HG02970 (cell line): ENCODE data around the gene HIPK3.
"Not testable (repeated sequence)": the region's sequence is repeated elsewhere in the genome, so short reads cannot be mapped to it uniquely, and the experiment has no call there.

Experiments
- ATAC-seq: cut with Tn5 transposase; IDR thresholded peaks from one replicate; pipeline ENCODE4 v1.9.1; 2021; ENCODE audit warnings: mild to moderate bottlenecking, moderate library complexity, moderate number of reproducible peaks; ENCODE audit not compliant: unreplicated experiment, low FRiP score

Gene HIPK3

GRCh38 chr11:33258631-33259205, 1.5 kb downstream of the HIPK3 start:
- peak; percentile 2 for ATAC-seq

- ATAC-seq, result no peak
These were observed 2.7 kb downstream of the HIPK3 start for GRCh38 chr11:33259869-33260268.

- not testable (repeated sequence) for ATAC-seq
These were observed 4.2 kb downstream of the HIPK3 start for GRCh38 chr11:33261350-33261749.

- ATAC-seq, result no peak
These were observed 4.9 kb downstream of the HIPK3 start for GRCh38 chr11:33262011-33262645.

GRCh38 chr11:33263549-33263948, 6.4 kb downstream of the HIPK3 start:
- ATAC-seq, result no peak

GRCh38 chr11:33264926-33265325, 7.7 kb downstream of the HIPK3 start:
- ATAC-seq, result no peak

- no peak for ATAC-seq
These were observed 9.4 kb downstream of the HIPK3 start for GRCh38 chr11:33266393-33267215.

- ATAC-seq, result no peak
These were observed 11.9 kb downstream of the HIPK3 start for GRCh38 chr11:33268945-33269540.

- ATAC-seq, result no peak
These were observed 12.6 kb downstream of the HIPK3 start for GRCh38 chr11:33269822-33270221.

- no peak for ATAC-seq
These were observed 13.9 kb downstream of the HIPK3 start for GRCh38 chr11:33271059-33271458.

GRCh38 chr11:33272338-33273107, 15.3 kb downstream of the HIPK3 start:
- no peak for ATAC-seq

- no peak for ATAC-seq
These were observed 16.5 kb downstream of the HIPK3 start for GRCh38 chr11:33273656-33274055.

GRCh38 chr11:33280411-33280810, 23.2 kb downstream of the HIPK3 start:
- ATAC-seq, result no peak

- ATAC-seq, result no peak
These were observed 24.6 kb downstream of the HIPK3 start for GRCh38 chr11:33281758-33282157.

GRCh38 chr11:33284818-33285217, 27.6 kb downstream of the HIPK3 start:
- ATAC-seq, result no peak

- ATAC-seq, result no peak
These were observed 33.1 kb downstream of the HIPK3 start for GRCh38 chr11:33290319-33290718.

- ATAC-seq, result no peak
These were observed 34.0 kb downstream of the HIPK3 start for GRCh38 chr11:33291004-33291777.

- no peak for ATAC-seq
These were observed 35.1 kb downstream of the HIPK3 start for GRCh38 chr11:33292311-33292710.

- ATAC-seq, result no peak
These were observed 37.0 kb downstream of the HIPK3 start for GRCh38 chr11:33294224-33294623.

- ATAC-seq, result no peak
These were observed 37.6 kb downstream of the HIPK3 start for GRCh38 chr11:33294797-33295196.
